HEK293 (cell line): Measurements from ENCODE around the gene FAN1.

Source experiments
- CTCF ChIA-PET: fragments of 350-600 bp; formaldehyde crosslinking; extraction: SDS; loops from one replicate; lab custom pipeline; 2021; ENCODE audit warnings: antibody characterized with exemption; lab: Yijun Ruan, JAX
- POLR2A ChIA-PET: fragments of 300-600 bp; formaldehyde crosslinking; extraction: SDS; loops from one replicate; lab custom pipeline; 2020; ENCODE audit warnings: antibody characterized with exemption, inconsistent platforms; lab: Yijun Ruan, JAX
- H3K27ac ChIP-seq: fragments of 200-500 bp; sonication (Bioruptor generic); 2 replicates; pipeline ENCODE4 v1.5.1; 2014; ENCODE audit warnings: low read depth, low read length, control low read depth, inconsistent platforms; ENCODE audit errors: extremely low read depth
- H3K36me3 ChIP-seq, 2 experiments: fragments of 200-500 bp in 1 of 2; sonication (Bioruptor generic) in 1 of 2; 1 replicate in 1 of 2; 2 replicates in 1 of 2; pipeline ENCODE4 v1.5.1; 2014 to 2017; ENCODE audit warnings: inconsistent platforms in 2 of 2, low read length in 2 of 2; ENCODE audit not compliant: control insufficient read depth in 2 of 2, insufficient read depth in 1 of 2
- H3K4me1 ChIP-seq: fragments of 200-500 bp; sonication (Bioruptor generic); 2 replicates; pipeline ENCODE4 v1.5.1; 2014; ENCODE audit warnings: mild to moderate bottlenecking, low read length, inconsistent platforms; ENCODE audit not compliant: control insufficient read depth, insufficient read depth
- H3K4me3 ChIP-seq: 2 replicates; pipeline ENCODE4 v1.5.1; 2011; ENCODE audit warnings: low read depth, mild to moderate bottlenecking, control low read depth, low read length, moderate library complexity
- H3K9me3 ChIP-seq: fragments of 200-500 bp; sonication (Bioruptor generic); 2 replicates; pipeline ENCODE4 v1.5.1; 2014; ENCODE audit warnings: low read depth, low read length, inconsistent platforms; ENCODE audit not compliant: control insufficient read depth, insufficient read depth
- FEZF1 ChIP-seq: fragments of 450-650 bp; formaldehyde crosslinking; IDR thresholded peaks from 2 replicates; pipeline ENCODE4 v1.5.1; 2016; ENCODE audit warnings: missing biosample characterization, missing genetic modification characterization
- GFI1B ChIP-seq: fragments of 450-650 bp; formaldehyde crosslinking; IDR thresholded peaks from 2 replicates; pipeline ENCODE4 v1.5.1; 2016; ENCODE audit warnings: missing biosample characterization, missing genetic modification characterization
- KLF9 ChIP-seq: fragments of 450-650 bp; formaldehyde crosslinking; IDR thresholded peaks from 2 replicates; pipeline ENCODE4 v1.5.1; 2016; ENCODE audit warnings: missing biosample characterization, missing genetic modification characterization, low read depth
- SALL2 ChIP-seq: fragments of 450-650 bp; formaldehyde crosslinking; IDR thresholded peaks from 2 replicates; pipeline ENCODE4 v1.5.0; 2017; ENCODE audit warnings: missing biosample characterization, mild to moderate bottlenecking, missing genetic modification characterization, borderline replicate concordance
- SCRT2 ChIP-seq: fragments of 450-650 bp; formaldehyde crosslinking; IDR thresholded peaks from 2 replicates; pipeline ENCODE4 v1.5.1; 2016; ENCODE audit warnings: missing biosample characterization, missing genetic modification characterization
- SETDB1 ChIP-seq: IDR thresholded peaks from one replicate; pipeline ENCODE4 v1.6.1; 2017; ENCODE audit warnings: mild to moderate bottlenecking, low read length, moderate library complexity, mixed read lengths; ENCODE audit not compliant: insufficient read length
- ZBTB20 ChIP-seq: fragments of 450-650 bp; formaldehyde crosslinking; IDR thresholded peaks from 2 replicates; pipeline ENCODE4 v1.5.1; 2016; ENCODE audit warnings: missing biosample characterization, missing genetic modification characterization
- ZFP37 ChIP-seq: fragments of 450-650 bp; formaldehyde crosslinking; IDR thresholded peaks from 2 replicates; pipeline ENCODE4 v1.5.1; 2016; ENCODE audit warnings: missing biosample characterization, missing genetic modification characterization
- ZNF155 ChIP-seq: fragments of 450-650 bp; formaldehyde crosslinking; IDR thresholded peaks from 2 replicates; pipeline ENCODE4 v1.5.1; 2016; ENCODE audit warnings: missing biosample characterization, missing genetic modification characterization
- ZNF184 ChIP-seq: fragments of 450-650 bp; IDR thresholded peaks from 2 replicates; pipeline ENCODE4 v1.5.1; 2018; ENCODE audit warnings: missing biosample characterization, mild to moderate bottlenecking, missing genetic modification characterization
- ZNF37A ChIP-seq: fragments of 450-650 bp; IDR thresholded peaks from 2 replicates; pipeline ENCODE4 v1.5.1; 2018; ENCODE audit warnings: missing biosample characterization, missing genetic modification characterization
- ZNF473 ChIP-seq: fragments of 450-650 bp; formaldehyde crosslinking; IDR thresholded peaks from 2 replicates; pipeline ENCODE4 v1.5.1; 2017; ENCODE audit warnings: missing biosample characterization, missing genetic modification characterization
- ZNF585B ChIP-seq: fragments of 450-650 bp; formaldehyde crosslinking; IDR thresholded peaks from 2 replicates; pipeline ENCODE4 v1.5.1; 2016; ENCODE audit warnings: missing biosample characterization, missing genetic modification characterization
- ZNF629 ChIP-seq: fragments of 450-650 bp; formaldehyde crosslinking; IDR thresholded peaks from 2 replicates; pipeline ENCODE4 v1.5.1; 2017; ENCODE audit warnings: missing biosample characterization, missing genetic modification characterization
- ZNF654 ChIP-seq: fragments of 450-650 bp; formaldehyde crosslinking; IDR thresholded peaks from 2 replicates; pipeline ENCODE4 v1.5.1; 2016; ENCODE audit warnings: low read depth, missing biosample characterization, missing genetic modification characterization
- ZNF747 ChIP-seq: fragments of 450-650 bp; formaldehyde crosslinking; IDR thresholded peaks from 2 replicates; pipeline ENCODE4 v1.5.1; 2016; ENCODE audit warnings: missing biosample characterization, missing genetic modification characterization
- ZXDB ChIP-seq: fragments of 450-650 bp; formaldehyde crosslinking; IDR thresholded peaks from 2 replicates; pipeline ENCODE4 v1.5.1; 2016; ENCODE audit warnings: missing biosample characterization, missing genetic modification characterization
- TF ChIP-seq, protein P1 (sequence below): IDR thresholded peaks from 2 replicates; pipeline ENCODE4 v1.6.1; 2011; ENCODE audit warnings: mild to moderate bottlenecking, low read depth, low read length, borderline replicate concordance
- TF ChIP-seq, protein P2 (sequence below): fragments of 450-650 bp; formaldehyde crosslinking; IDR thresholded peaks from 2 replicates; pipeline ENCODE4 v1.5.1; 2016; ENCODE audit warnings: missing biosample characterization, missing genetic modification characterization
- TF ChIP-seq, protein P3 (sequence below): fragments of 450-650 bp; formaldehyde crosslinking; IDR thresholded peaks from 2 replicates; pipeline ENCODE4 v1.5.1; 2016; ENCODE audit warnings: missing biosample characterization, missing genetic modification characterization
- TF ChIP-seq, protein P4 (sequence below): fragments of 450-650 bp; formaldehyde crosslinking; IDR thresholded peaks from 2 replicates; pipeline ENCODE4 v1.5.1; 2017; ENCODE audit warnings: missing biosample characterization, missing genetic modification characterization
- TF ChIP-seq, protein P5 (sequence below): fragments of 450-650 bp; formaldehyde crosslinking; IDR thresholded peaks from 2 replicates; pipeline ENCODE4 v1.5.1; 2016; ENCODE audit warnings: missing biosample characterization, missing genetic modification characterization
- TF ChIP-seq, protein P6 (sequence below): fragments of 450-650 bp; formaldehyde crosslinking; IDR thresholded peaks from 2 replicates; pipeline ENCODE4 v1.5.1; 2017; ENCODE audit warnings: missing biosample characterization, missing genetic modification characterization

Gene FAN1

DNA sequence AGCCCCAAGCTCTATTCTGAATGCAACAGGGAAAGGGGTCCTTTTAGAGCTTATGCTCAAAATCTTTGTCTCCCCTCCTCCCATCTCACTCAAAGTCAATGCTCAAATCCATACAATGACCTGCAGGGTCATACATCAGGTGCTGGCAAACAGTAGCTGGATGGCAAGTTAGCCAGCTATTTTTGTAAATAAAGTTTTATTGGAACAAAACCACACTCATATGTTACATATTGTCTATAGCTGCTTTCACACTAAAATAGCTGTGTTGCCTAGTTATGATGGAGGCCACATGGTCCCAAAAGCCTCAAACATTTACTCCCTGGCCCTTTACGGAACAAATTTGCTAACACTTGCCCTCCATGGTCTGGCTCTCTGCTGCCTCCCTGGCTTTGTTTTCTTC lies 1.8 kb upstream of the FAN1 start:
- TF ChIP-seq ZFP37 (tag by site-specific recombination) = no peak
- TF ChIP-seq, protein P1, sequence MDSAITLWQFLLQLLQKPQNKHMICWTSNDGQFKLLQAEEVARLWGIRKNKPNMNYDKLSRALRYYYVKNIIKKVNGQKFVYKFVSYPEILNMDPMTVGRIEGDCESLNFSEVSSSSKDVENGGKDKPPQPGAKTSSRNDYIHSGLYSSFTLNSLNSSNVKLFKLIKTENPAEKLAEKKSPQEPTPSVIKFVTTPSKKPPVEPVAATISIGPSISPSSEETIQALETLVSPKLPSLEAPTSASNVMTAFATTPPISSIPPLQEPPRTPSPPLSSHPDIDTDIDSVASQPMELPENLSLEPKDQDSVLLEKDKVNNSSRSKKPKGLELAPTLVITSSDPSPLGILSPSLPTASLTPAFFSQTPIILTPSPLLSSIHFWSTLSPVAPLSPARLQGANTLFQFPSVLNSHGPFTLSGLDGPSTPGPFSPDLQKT = no peak
- TF ChIP-seq, protein P2, sequence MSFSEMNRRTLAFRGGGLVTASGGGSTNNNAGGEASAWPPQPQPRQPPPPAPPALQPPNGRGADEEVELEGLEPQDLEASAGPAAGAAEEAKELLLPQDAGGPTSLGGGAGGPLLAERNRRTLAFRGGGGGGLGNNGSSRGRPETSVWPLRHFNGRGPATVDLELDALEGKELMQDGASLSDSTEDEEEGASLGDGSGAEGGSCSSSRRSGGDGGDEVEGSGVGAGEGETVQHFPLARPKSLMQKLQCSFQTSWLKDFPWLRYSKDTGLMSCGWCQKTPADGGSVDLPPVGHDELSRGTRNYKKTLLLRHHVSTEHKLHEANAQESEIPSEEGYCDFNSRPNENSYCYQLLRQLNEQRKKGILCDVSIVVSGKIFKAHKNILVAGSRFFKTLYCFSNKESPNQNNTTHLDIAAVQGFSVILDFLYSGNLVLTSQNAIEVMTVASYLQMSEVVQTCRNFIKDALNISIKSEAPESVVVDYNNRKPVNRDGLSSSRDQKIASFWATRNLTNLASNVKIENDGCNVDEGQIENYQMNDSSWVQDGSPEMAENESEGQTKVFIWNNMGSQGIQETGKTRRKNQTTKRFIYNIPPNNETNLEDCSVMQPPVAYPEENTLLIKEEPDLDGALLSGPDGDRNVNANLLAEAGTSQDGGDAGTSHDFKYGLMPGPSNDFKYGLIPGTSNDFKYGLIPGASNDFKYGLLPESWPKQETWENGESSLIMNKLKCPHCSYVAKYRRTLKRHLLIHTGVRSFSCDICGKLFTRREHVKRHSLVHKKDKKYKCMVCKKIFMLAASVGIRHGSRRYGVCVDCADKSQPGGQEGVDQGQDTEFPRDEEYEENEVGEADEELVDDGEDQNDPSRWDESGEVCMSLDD (tag by site-specific recombination) = no peak
- TF ChIP-seq SCRT2 (tag by site-specific recombination) = no peak
- TF ChIP-seq FEZF1 (tag by site-specific recombination) = no peak
- TF ChIP-seq ZNF473 = no peak
- no peak for TF ChIP-seq SALL2 (tag by site-specific recombination)
- no peak for TF ChIP-seq KLF9 (tag by site-specific recombination)
- TF ChIP-seq ZNF37A (tag by site-specific recombination) = no peak
- TF ChIP-seq ZXDB (tag by site-specific recombination) = no peak
- no peak for TF ChIP-seq ZNF654 (tag by site-specific recombination)
- TF ChIP-seq ZNF747 = no peak
- TF ChIP-seq, protein P3, sequence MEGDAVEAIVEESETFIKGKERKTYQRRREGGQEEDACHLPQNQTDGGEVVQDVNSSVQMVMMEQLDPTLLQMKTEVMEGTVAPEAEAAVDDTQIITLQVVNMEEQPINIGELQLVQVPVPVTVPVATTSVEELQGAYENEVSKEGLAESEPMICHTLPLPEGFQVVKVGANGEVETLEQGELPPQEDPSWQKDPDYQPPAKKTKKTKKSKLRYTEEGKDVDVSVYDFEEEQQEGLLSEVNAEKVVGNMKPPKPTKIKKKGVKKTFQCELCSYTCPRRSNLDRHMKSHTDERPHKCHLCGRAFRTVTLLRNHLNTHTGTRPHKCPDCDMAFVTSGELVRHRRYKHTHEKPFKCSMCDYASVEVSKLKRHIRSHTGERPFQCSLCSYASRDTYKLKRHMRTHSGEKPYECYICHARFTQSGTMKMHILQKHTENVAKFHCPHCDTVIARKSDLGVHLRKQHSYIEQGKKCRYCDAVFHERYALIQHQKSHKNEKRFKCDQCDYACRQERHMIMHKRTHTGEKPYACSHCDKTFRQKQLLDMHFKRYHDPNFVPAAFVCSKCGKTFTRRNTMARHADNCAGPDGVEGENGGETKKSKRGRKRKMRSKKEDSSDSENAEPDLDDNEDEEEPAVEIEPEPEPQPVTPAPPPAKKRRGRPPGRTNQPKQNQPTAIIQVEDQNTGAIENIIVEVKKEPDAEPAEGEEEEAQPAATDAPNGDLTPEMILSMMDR (tag by site-specific recombination) = no peak
- TF ChIP-seq, protein P4, sequence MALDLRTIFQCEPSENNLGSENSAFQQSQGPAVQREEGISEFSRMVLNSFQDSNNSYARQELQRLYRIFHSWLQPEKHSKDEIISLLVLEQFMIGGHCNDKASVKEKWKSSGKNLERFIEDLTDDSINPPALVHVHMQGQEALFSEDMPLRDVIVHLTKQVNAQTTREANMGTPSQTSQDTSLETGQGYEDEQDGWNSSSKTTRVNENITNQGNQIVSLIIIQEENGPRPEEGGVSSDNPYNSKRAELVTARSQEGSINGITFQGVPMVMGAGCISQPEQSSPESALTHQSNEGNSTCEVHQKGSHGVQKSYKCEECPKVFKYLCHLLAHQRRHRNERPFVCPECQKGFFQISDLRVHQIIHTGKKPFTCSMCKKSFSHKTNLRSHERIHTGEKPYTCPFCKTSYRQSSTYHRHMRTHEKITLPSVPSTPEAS = no peak
- no peak for TF ChIP-seq GFI1B (tag by site-specific recombination)
- no peak for TF ChIP-seq ZNF184
- TF ChIP-seq, protein P5, sequence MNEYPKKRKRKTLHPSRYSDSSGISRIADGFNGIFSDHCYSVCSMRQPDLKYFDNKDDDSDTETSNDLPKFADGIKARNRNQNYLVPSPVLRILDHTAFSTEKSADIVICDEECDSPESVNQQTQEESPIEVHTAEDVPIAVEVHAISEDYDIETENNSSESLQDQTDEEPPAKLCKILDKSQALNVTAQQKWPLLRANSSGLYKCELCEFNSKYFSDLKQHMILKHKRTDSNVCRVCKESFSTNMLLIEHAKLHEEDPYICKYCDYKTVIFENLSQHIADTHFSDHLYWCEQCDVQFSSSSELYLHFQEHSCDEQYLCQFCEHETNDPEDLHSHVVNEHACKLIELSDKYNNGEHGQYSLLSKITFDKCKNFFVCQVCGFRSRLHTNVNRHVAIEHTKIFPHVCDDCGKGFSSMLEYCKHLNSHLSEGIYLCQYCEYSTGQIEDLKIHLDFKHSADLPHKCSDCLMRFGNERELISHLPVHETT (tag by site-specific recombination) = no peak
- no peak for TF ChIP-seq ZNF155
- TF ChIP-seq ZBTB20 (tag by site-specific recombination) = no peak
- H3K4me3 ChIP-seq = no peak overlapping the region
- no peaks in the 10 kb centered on the region for H3K9me3 ChIP-seq
- no peak overlapping the region for H3K27ac ChIP-seq
- H3K36me3 ChIP-seq = peaks cover 0 to 13% of the 10 kb centered on the region in 2 experiments; a peak in 1 of 3 replicates
- ChIA-PET POLR2A (no interaction called here), CTCF (interaction anchor here (0.7 kb wide), 1 partner anchor 1744 kb away, joined by 4 read pairs; no protein-coding TSS in a partner anchor)
- no peaks in the 10 kb centered on the region for H3K4me1 ChIP-seq

DNA sequence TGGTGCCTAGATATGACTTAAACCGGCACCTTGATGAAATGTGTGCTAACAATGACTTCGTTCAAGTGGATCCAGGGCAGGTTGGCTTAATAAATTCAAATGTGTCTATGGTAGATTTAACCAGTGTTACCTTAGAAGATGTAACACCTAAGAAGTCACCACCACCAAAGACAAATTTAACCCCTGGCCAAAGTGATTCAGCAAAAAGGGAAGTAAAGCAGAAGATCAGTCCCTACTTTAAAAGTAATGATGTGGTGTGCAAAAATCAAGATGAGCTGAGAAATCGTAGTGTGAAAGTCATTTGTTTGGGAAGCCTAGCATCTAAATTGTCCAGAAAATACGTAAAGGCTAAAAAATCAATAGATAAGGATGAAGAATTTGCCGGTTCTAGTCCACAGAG lies 1.1 kb downstream of the FAN1 start:
- Histone ChIP-seq H3K4me3 (no peak overlapping the region), H3K36me3 (peaks cover 0 to 28% of the 10 kb centered on the region in 2 experiments; a peak in 2 of 3 replicates), H3K9me3 (no peaks in the 10 kb centered on the region), H3K4me1 (no peaks in the 10 kb centered on the region), H3K27ac (no peak overlapping the region)
- CTCF ChIA-PET = no interaction called here
- POLR2A ChIA-PET = no interaction called here
- TF ChIP-seq ZNF629 (tag by site-specific recombination) (no peak), SETDB1 (no peak), ZNF585B (tag by site-specific recombination) (no peak)
- TF ChIP-seq, protein P6, sequence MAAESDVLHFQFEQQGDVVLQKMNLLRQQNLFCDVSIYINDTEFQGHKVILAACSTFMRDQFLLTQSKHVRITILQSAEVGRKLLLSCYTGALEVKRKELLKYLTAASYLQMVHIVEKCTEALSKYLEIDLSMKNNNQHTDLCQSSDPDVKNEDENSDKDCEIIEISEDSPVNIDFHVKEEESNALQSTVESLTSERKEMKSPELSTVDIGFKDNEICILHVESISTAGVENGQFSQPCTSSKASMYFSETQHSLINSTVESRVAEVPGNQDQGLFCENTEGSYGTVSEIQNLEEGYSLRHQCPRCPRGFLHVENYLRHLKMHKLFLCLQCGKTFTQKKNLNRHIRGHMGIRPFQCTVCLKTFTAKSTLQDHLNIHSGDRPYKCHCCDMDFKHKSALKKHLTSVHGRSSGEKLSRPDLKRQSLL (tag by site-specific recombination) = no peak
